Smooth muscle cell (in vitro differentiated cells): ENCODE data around the gene DNTTIP2. TPM values are rescaled to one million over a fixed set of nuclear protein-coding genes. Genes with fewer than 3 reads are reported as not detected.
A peak's percentile ranks its signal among the peaks of the same experiment; 100 is the strongest.

Experiments
- DNase-seq: peaks from one replicate; lab custom pipeline; 2025; ENCODE audit not compliant: unreplicated experiment; lab: John Stamatoyannopoulos, UW
- H2AFZ ChIP-seq: fragments of 200-600 bp; sonication (generic); 2 replicates; pipeline ENCODE4 v1.6.0; 2016; ENCODE audit warnings: antibody characterized with exemption, low read depth, mild to moderate bottlenecking
- H3F3A ChIP-seq: fragments of 200-600 bp; sonication (generic); 2 replicates; pipeline ENCODE4 v1.6.0; 2017; ENCODE audit warnings: antibody characterized with exemption, low read depth
- H3K27ac ChIP-seq: fragments of 200-600 bp; sonication (generic); 2 replicates; pipeline ENCODE4 v1.5.1; 2016; ENCODE audit warnings: low read depth, mild to moderate bottlenecking
- H3K27me3 ChIP-seq: fragments of 200-600 bp; sonication (generic); 2 replicates; pipeline ENCODE4 v1.6.1; 2016; ENCODE audit warnings: low read depth, mild to moderate bottlenecking
- H3K36me3 ChIP-seq: fragments of 200-600 bp; sonication (generic); 2 replicates; pipeline ENCODE4 v1.5.1; 2016; ENCODE audit warnings: low read depth
- H3K4me1 ChIP-seq: fragments of 200-600 bp; sonication (generic); 2 replicates; pipeline ENCODE4 v1.5.1; 2016; ENCODE audit warnings: low read depth
- H3K4me2 ChIP-seq: fragments of 200-600 bp; sonication (generic); 2 replicates; pipeline ENCODE4 v1.6.0; 2016; ENCODE audit warnings: mild to moderate bottlenecking
- H3K4me3 ChIP-seq: fragments of 200-600 bp; sonication (generic); 2 replicates; pipeline ENCODE4 v1.5.1; 2016; ENCODE audit warnings: mild to moderate bottlenecking
- H3K79me2 ChIP-seq: fragments of 200-600 bp; sonication (generic); 2 replicates; pipeline ENCODE4 v1.6.0; 2016; ENCODE audit warnings: low read depth, mild to moderate bottlenecking
- H3K9ac ChIP-seq: fragments of 200-600 bp; sonication (generic); 2 replicates; pipeline ENCODE4 v1.6.0; 2016; ENCODE audit warnings: low read depth
- H3K9me3 ChIP-seq: fragments of 200-600 bp; sonication (generic); replicated peaks from 2 replicates; pipeline ENCODE4 v1.5.1; 2016; ENCODE audit warnings: low read depth
- H4K20me1 ChIP-seq: fragments of 200-600 bp; sonication (generic); 2 replicates; pipeline ENCODE4 v1.6.0; 2016; ENCODE audit warnings: low read depth
- WGBS: methylation state at CpG from one replicate; pipeline ENCODE4 v1.1.7; 2016; ENCODE audit warnings: low lambda C conversion rate; 5-methylcytosine and 5-hydroxymethylcytosine counted together
- polyA plus RNA-seq: library from polyadenylated mRNA; unstranded; fragments of >200 nt; fragmentation: Nextera tagmentation; extraction: Ambion mirVana; gene quantifications from 2 replicates; pipeline ENCODE4 v1.2.1, GENCODE V29; 2016
- total RNA-seq: library from RNA; depleted of rRNA; stranded (reverse); fragments of >200 nt; gene quantifications from 2 replicates; pipeline ENCODE4 v1.2.3, GENCODE V29; 2014
- TF ChIP-seq, protein P1 (sequence below): fragments of 200-600 bp; sonication (generic); IDR thresholded peaks from 2 replicates; pipeline ENCODE4 v1.5.1; 2017; ENCODE audit warnings: borderline replicate concordance, mild to moderate bottlenecking, antibody characterized with exemption; ENCODE audit not compliant: insufficient read depth, poor library complexity, severe bottlenecking

The DNTTIP2 gene, protein sequence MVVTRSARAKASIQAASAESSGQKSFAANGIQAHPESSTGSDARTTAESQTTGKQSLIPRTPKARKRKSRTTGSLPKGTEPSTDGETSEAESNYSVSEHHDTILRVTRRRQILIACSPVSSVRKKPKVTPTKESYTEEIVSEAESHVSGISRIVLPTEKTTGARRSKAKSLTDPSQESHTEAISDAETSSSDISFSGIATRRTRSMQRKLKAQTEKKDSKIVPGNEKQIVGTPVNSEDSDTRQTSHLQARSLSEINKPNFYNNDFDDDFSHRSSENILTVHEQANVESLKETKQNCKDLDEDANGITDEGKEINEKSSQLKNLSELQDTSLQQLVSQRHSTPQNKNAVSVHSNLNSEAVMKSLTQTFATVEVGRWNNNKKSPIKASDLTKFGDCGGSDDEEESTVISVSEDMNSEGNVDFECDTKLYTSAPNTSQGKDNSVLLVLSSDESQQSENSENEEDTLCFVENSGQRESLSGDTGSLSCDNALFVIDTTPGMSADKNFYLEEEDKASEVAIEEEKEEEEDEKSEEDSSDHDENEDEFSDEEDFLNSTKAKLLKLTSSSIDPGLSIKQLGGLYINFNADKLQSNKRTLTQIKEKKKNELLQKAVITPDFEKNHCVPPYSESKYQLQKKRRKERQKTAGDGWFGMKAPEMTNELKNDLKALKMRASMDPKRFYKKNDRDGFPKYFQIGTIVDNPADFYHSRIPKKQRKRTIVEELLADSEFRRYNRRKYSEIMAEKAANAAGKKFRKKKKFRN
- total RNA-seq (42.7 and 51.0 TPM in 2 replicates), polyA plus RNA-seq (37.9 and 44.9 TPM in 2 replicates)

DNA sequence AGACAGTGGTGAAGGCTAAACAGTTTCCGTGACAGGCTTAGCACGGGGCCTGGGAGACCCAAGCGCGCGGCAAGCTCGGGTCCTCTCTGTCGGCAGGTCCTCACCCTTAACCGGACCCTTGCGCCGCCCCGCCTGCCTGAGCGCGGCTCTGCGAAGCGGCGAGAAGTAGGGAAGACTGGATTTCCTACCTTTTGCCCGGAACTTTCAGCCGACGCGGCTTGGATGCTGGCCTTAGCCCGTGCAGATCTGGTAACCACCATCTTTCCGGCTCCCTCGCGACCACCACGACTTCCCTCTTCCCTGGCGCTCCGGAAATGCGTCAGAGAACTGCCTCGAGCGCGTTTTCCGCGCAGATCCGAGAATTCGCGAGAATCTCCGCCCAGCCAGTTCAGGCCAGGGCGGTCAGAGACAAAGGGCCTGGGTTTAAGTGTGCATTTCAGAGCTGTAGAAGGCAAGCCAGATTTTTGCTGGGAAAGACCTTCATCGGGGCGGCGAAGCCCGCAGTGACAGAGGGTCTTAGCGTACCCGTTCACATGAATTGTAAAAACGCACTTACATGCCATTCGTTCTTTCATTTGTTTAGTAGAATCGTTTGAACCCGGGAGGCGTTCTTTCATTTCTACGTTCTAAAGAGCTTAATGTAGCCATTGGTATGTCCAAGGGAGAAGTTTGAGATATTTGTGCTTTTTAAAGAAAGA lies at the start of gene DNTTIP2:
DNTTIP2 (minus strand) TSS at position 318 of the 698 bp plus-strand sequence; CDS start at position 260, 58 bp downstream.
- peaks cover 9% of the 10 kb centered on the region for H3K4me1 ChIP-seq
- TF ChIP-seq, protein P1, sequence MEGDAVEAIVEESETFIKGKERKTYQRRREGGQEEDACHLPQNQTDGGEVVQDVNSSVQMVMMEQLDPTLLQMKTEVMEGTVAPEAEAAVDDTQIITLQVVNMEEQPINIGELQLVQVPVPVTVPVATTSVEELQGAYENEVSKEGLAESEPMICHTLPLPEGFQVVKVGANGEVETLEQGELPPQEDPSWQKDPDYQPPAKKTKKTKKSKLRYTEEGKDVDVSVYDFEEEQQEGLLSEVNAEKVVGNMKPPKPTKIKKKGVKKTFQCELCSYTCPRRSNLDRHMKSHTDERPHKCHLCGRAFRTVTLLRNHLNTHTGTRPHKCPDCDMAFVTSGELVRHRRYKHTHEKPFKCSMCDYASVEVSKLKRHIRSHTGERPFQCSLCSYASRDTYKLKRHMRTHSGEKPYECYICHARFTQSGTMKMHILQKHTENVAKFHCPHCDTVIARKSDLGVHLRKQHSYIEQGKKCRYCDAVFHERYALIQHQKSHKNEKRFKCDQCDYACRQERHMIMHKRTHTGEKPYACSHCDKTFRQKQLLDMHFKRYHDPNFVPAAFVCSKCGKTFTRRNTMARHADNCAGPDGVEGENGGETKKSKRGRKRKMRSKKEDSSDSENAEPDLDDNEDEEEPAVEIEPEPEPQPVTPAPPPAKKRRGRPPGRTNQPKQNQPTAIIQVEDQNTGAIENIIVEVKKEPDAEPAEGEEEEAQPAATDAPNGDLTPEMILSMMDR, result no peak
- peaks cover 33% of the 10 kb centered on the region for H3K79me2 ChIP-seq
- peak within 1 kb of the TSS; percentile 85 for H3K27ac ChIP-seq
- H3K9ac ChIP-seq, result peak within 1 kb of the TSS; percentile 90
- H3F3A ChIP-seq, result peaks cover 8% of the 10 kb centered on the region
- no peaks in the 10 kb centered on the region for H3K9me3 ChIP-seq
- H2AFZ ChIP-seq, result peak within 1 kb of the TSS; percentile 63
- peak; percentile 50 for DNase-seq
- no peaks in the 10 kb centered on the region for H3K27me3 ChIP-seq
- 2% methylated on average over 50 of the region's 50 CpGs for WGBS
- no peaks in the 10 kb centered on the region for H3K36me3 ChIP-seq
- peaks cover 8% of the 10 kb centered on the region for H4K20me1 ChIP-seq
- peak within 1 kb of the TSS; percentile 81 for H3K4me2 ChIP-seq
- peak within 1 kb of the TSS; percentile 73 for H3K4me3 ChIP-seq

DNA sequence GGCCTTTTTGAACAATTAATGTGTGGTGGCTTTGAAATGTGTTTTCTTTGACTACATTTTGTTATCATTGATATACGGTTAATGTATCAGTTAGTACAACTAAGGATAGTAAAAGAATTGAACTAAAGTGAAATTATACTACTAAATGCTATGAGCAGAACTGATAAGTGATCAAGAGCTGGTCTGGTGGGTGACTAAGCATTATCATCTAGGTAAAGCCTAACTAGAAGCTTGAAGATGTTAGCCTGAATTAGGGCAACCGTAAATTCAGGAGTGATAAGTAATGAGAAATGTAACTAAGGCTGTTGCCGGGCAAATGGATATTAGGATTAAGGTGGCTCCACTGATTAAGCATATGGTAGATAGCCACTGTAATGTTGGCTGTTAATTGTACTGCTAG lies 46.2 kb upstream of the DNTTIP2 start:
- Histone ChIP-seq H3K4me2 (no peak overlapping the region), H3K9ac (no peak overlapping the region), H3K27me3 (no peaks in the 10 kb centered on the region), H2AFZ (no peak overlapping the region), H3K36me3 (no peaks in the 10 kb centered on the region), H3K9me3 (no peaks in the 10 kb centered on the region), H3K4me3 (no peak overlapping the region), H3K79me2 (no peaks in the 10 kb centered on the region), H3K27ac (no peak overlapping the region), H3K4me1 (no peaks in the 10 kb centered on the region), H3F3A (no peaks in the 10 kb centered on the region), H4K20me1 (no peaks in the 10 kb centered on the region)
- DNase-seq, result no peak
- WGBS, result 75% methylated on average over 3 of the region's 3 CpGs
- TF ChIP-seq, protein P1, result no peak

DNA sequence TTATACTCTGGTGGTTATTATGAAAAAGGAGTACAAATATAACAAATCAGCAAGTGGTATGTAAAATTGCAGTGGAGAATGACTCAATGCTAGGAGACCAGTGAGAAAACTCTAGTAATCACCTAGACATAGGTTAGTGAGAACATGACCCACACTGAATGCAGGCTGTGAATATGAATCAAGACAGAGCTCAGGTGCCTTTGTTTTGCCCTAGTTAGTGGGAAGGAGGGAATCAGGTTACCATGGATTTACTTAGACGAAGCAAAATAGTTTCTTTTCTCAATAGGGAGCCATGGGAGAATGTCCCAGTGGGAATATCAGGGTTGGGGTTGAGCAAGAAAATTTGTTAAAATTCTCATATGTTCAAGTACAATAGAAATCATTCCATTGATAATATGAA lies 40.8 kb upstream of the DNTTIP2 start:
- no peaks in the 10 kb centered on the region for H3K36me3 ChIP-seq
- no peak overlapping the region for H3K27ac ChIP-seq
- H4K20me1 ChIP-seq, result no peaks in the 10 kb centered on the region
- no peak for DNase-seq
- 12% methylated on average over 1 of the region's 1 CpG for WGBS
- no peaks in the 10 kb centered on the region for H3F3A ChIP-seq
- H3K9me3 ChIP-seq, result no peaks in the 10 kb centered on the region
- no peak overlapping the region for H2AFZ ChIP-seq
- H3K9ac ChIP-seq, result no peak overlapping the region
- H3K27me3 ChIP-seq, result no peaks in the 10 kb centered on the region
- H3K79me2 ChIP-seq, result no peaks in the 10 kb centered on the region
- no peak overlapping the region for H3K4me2 ChIP-seq
- TF ChIP-seq, protein P1, result no peak
- no peak overlapping the region for H3K4me3 ChIP-seq
- H3K4me1 ChIP-seq, result no peaks in the 10 kb centered on the region
